Effector memory CD4-positive, alpha-beta T cell (primary cell): Measurements from ENCODE around the gene B4GALNT3.

ENCODE experiments used
- DNase-seq, 3 donors: peaks; one replicate each; pipeline ENCODE4 v3.0.0-alpha.2; 2020
- H3K27ac ChIP-seq: 2 replicates; pipeline ENCODE4 v1.7.0; 2013; ENCODE audit warnings: mild to moderate bottlenecking, low read length, moderate library complexity; ENCODE audit not compliant: insufficient read depth, poor library complexity, severe bottlenecking
- H3K27me3 ChIP-seq: replicated peaks from 2 replicates; pipeline ENCODE4 v1.7.0; 2013; ENCODE audit warnings: mild to moderate bottlenecking, low read length; ENCODE audit not compliant: insufficient read depth, control insufficient read depth, poor library complexity, severe bottlenecking
- H3K36me3 ChIP-seq: 2 replicates; pipeline ENCODE4 v1.7.0; 2013; ENCODE audit warnings: mild to moderate bottlenecking, low read length, moderate library complexity; ENCODE audit not compliant: control insufficient read depth, insufficient read depth
- H3K4me1 ChIP-seq: 2 replicates; pipeline ENCODE4 v1.7.0; 2013; ENCODE audit warnings: low read length, mild to moderate bottlenecking; ENCODE audit not compliant: control insufficient read depth, insufficient read depth, poor library complexity, severe bottlenecking
- H3K4me3 ChIP-seq: 2 replicates; pipeline ENCODE4 v1.7.0; 2013; ENCODE audit warnings: low read length, low read depth, mild to moderate bottlenecking; ENCODE audit not compliant: insufficient read depth, poor library complexity, severe bottlenecking
- H3K9me3 ChIP-seq: 2 replicates; pipeline ENCODE4 v1.7.0; 2013; ENCODE audit warnings: mild to moderate bottlenecking, low read length, moderate library complexity; ENCODE audit not compliant: control insufficient read depth

Gene B4GALNT3

GRCh38 chr12:466762-467161, 7.0 kb downstream of the B4GALNT3 start:
- H3K27ac ChIP-seq = no peak overlapping the region
- H3K27me3 ChIP-seq = no peaks in the 10 kb centered on the region
- H3K4me3 ChIP-seq = no peak overlapping the region
- no peaks in the 10 kb centered on the region for H3K36me3 ChIP-seq
- no peaks in the 10 kb centered on the region for H3K4me1 ChIP-seq
- no peak for DNase-seq
- H3K9me3 ChIP-seq = no peaks in the 10 kb centered on the region

GRCh38 chr12:467591-467990, 7.9 kb downstream of the B4GALNT3 start:
- no peaks in the 10 kb centered on the region for H3K27me3 ChIP-seq
- H3K9me3 ChIP-seq = no peaks in the 10 kb centered on the region
- no peak for DNase-seq
- H3K36me3 ChIP-seq = no peaks in the 10 kb centered on the region
- no peak overlapping the region for H3K27ac ChIP-seq
- H3K4me3 ChIP-seq = no peak overlapping the region
- H3K4me1 ChIP-seq = no peaks in the 10 kb centered on the region

DNA sequence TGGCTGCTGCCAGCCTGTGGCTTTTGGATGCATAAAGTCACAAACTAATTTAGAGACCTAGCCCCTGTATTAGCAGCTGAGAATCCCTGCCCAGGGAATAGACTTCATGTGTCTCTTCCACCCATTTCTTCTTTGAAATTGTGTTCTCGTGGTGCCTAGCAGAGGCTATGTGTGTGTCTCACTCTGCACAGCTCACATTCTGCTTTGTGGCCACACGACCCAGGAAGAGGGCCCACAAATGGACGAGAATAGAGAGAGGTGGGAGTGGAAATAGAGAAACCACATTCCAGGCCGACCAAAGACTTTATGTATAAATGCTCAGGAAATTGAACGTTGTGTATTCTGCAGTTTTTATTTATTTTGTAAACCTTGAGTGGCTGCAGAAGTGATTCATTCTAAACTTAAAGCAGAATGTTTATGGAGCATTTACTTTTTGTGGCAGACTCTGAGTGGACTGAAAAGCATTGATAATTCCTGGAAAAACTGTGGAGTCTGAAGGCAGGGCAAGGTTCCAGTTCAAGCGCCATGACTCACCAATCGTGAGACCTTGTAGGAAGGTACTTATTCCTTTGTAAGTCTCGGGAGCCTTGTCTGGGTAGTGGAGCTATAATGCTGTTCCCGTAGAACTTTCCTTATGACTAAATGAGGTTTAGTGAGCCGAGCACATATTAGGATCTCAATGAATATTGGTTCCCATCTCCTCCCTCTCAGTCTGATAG, 9.1 kb downstream of the B4GALNT3 start:
- no peak overlapping the region for H3K4me3 ChIP-seq
- no peaks in the 10 kb centered on the region for H3K9me3 ChIP-seq
- H3K27me3 ChIP-seq = no peaks in the 10 kb centered on the region
- H3K4me1 ChIP-seq = no peaks in the 10 kb centered on the region
- no peaks in the 10 kb centered on the region for H3K36me3 ChIP-seq
- DNase-seq = no peak
- no peak overlapping the region for H3K27ac ChIP-seq

DNA sequence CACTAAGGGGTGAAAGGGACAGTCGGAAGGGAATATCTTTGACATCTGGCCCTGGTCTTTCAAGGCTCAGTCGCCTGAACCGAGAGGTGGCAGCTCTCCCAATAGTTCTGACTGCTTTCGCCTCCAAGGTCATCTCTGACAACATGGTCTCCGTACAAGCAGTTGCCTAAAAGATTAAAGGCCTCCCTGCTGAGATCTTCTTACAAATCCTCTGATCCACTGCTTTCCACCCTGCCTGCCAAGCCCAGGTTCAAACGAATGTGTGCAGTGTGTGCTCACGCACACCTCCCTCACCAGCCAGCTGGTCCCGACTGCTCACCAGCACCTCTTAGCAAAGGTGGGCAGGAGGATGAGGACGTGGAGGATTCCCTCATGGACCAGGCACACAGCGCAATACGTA, 10.4 kb downstream of the B4GALNT3 start:
- Histone ChIP-seq H3K27ac (no peak overlapping the region), H3K27me3 (no peaks in the 10 kb centered on the region), H3K4me1 (no peaks in the 10 kb centered on the region), H3K4me3 (no peak overlapping the region), H3K36me3 (no peaks in the 10 kb centered on the region), H3K9me3 (no peaks in the 10 kb centered on the region)
- DNase-seq = no peak

GRCh38 chr12:473198-473597, 13.5 kb downstream of the B4GALNT3 start:
- H3K27me3 ChIP-seq = no peaks in the 10 kb centered on the region
- no peak overlapping the region for H3K27ac ChIP-seq
- no peak overlapping the region for H3K4me3 ChIP-seq
- no peaks in the 10 kb centered on the region for H3K36me3 ChIP-seq
- no peak for DNase-seq
- no peaks in the 10 kb centered on the region for H3K9me3 ChIP-seq
- no peaks in the 10 kb centered on the region for H3K4me1 ChIP-seq

DNA sequence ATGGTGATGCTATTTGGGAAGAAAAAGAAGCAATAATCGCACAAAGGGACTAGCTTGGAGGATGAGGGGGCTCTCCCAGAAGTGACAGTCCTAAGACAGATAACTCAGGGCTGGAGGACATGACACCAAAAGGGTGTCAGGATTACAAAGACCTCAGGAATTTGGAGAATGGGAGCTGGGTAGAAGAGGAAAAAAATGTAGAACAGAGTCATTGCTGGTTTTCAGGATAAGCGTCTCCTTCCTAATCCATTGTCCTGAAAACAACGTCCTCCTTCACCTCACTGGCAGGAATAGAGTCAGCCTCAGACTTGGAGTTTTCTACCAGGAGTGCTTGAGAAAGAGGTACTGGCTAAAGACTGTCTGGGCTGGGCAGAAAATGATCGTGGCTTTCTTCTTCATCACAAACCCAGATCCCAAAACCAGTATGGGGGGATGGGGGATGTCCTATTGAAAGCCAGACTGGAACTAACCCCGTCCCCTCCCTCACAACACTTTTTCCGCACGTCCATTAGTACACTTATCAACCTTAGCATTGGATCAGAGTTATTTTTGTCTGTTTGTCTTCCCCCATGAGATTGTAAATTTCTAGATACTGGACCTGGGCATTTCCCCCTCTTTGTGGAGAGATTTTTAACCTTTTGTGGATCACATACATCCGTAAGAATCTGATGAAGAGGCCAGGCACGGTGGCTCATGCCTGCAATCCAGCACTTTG, 14.3 kb downstream of the B4GALNT3 start:
- Histone ChIP-seq H3K4me1 (no peaks in the 10 kb centered on the region), H3K9me3 (no peaks in the 10 kb centered on the region), H3K27ac (no peak overlapping the region), H3K36me3 (no peaks in the 10 kb centered on the region), H3K4me3 (no peak overlapping the region), H3K27me3 (no peaks in the 10 kb centered on the region)
- DNase-seq = no peak

GRCh38 chr12:475286-475685, 15.5 kb downstream of the B4GALNT3 start:
- Histone ChIP-seq H3K27ac (no peak overlapping the region), H3K4me1 (no peaks in the 10 kb centered on the region), H3K36me3 (no peaks in the 10 kb centered on the region), H3K27me3 (no peaks in the 10 kb centered on the region), H3K4me3 (no peak overlapping the region), H3K9me3 (no peaks in the 10 kb centered on the region)
- DNase-seq = no peak

GRCh38 chr12:479161-479560, 19.4 kb downstream of the B4GALNT3 start:
- DNase-seq = no peak
- no peak overlapping the region for H3K27ac ChIP-seq
- H3K27me3 ChIP-seq = no peaks in the 10 kb centered on the region
- no peaks in the 10 kb centered on the region for H3K9me3 ChIP-seq
- H3K4me1 ChIP-seq = no peaks in the 10 kb centered on the region
- no peaks in the 10 kb centered on the region for H3K36me3 ChIP-seq
- no peak overlapping the region for H3K4me3 ChIP-seq

GRCh38 chr12:480831-481816, 21.4 kb downstream of the B4GALNT3 start:
- no peak for DNase-seq
- H3K36me3 ChIP-seq = no peaks in the 10 kb centered on the region
- H3K4me1 ChIP-seq = no peaks in the 10 kb centered on the region
- H3K4me3 ChIP-seq = no peak overlapping the region
- no peak overlapping the region for H3K27ac ChIP-seq
- H3K27me3 ChIP-seq = no peaks in the 10 kb centered on the region
- no peaks in the 10 kb centered on the region for H3K9me3 ChIP-seq
